Osteocyte (in vitro differentiated cells): ENCODE data around the gene CCR2. TPM values are rescaled to one million over a fixed set of nuclear protein-coding genes. Genes with fewer than 3 reads are reported as not detected.

Experiments
- DNase-seq: peaks from one replicate; pipeline ENCODE4 v3.0.0; 2021; ENCODE audit warnings: mixed read lengths; ENCODE audit not compliant: unreplicated experiment; ENCODE audit errors: extremely low spot score
- H3K27ac Mint-ChIP-seq: one replicate; pipeline ENCODE4 v1.8.0; 2021; ENCODE audit warnings: mild to moderate bottlenecking, mixed read lengths; ENCODE audit not compliant: unreplicated experiment
- H3K27me3 Mint-ChIP-seq: one replicate; pipeline ENCODE4 v1.8.0; 2021; ENCODE audit warnings: mixed read lengths; ENCODE audit not compliant: unreplicated experiment
- H3K36me3 Mint-ChIP-seq: one replicate; pipeline ENCODE4 v1.8.0; 2021; ENCODE audit warnings: mixed read lengths; ENCODE audit not compliant: unreplicated experiment
- H3K4me1 Mint-ChIP-seq: one replicate; pipeline ENCODE4 v1.8.0; 2021; ENCODE audit warnings: mixed read lengths; ENCODE audit not compliant: unreplicated experiment
- H3K4me3 Mint-ChIP-seq: one replicate; pipeline ENCODE4 v1.8.0; 2021; ENCODE audit warnings: mild to moderate bottlenecking, moderate library complexity, mixed read lengths; ENCODE audit not compliant: unreplicated experiment
- H3K9me3 Mint-ChIP-seq: one replicate; pipeline ENCODE4 v1.8.0; 2021; ENCODE audit warnings: mixed read lengths; ENCODE audit not compliant: unreplicated experiment
- total RNA-seq: library from RNA; stranded (reverse); gene quantifications from 2 replicates; pipeline ENCODE4 v1.2.1, GENCODE V29; 2021
- TF ChIP-seq, protein P1 (sequence below): fragments of 200-600 bp; sonication (generic); IDR thresholded peaks from 2 replicates; pipeline ENCODE4 v1.5.0; 2021; ENCODE audit warnings: antibody characterized with exemption, mild to moderate bottlenecking, moderate library complexity

The CCR2 gene
- total RNA-seq, 1 donor from 2014 or later, result not detected

DNA sequence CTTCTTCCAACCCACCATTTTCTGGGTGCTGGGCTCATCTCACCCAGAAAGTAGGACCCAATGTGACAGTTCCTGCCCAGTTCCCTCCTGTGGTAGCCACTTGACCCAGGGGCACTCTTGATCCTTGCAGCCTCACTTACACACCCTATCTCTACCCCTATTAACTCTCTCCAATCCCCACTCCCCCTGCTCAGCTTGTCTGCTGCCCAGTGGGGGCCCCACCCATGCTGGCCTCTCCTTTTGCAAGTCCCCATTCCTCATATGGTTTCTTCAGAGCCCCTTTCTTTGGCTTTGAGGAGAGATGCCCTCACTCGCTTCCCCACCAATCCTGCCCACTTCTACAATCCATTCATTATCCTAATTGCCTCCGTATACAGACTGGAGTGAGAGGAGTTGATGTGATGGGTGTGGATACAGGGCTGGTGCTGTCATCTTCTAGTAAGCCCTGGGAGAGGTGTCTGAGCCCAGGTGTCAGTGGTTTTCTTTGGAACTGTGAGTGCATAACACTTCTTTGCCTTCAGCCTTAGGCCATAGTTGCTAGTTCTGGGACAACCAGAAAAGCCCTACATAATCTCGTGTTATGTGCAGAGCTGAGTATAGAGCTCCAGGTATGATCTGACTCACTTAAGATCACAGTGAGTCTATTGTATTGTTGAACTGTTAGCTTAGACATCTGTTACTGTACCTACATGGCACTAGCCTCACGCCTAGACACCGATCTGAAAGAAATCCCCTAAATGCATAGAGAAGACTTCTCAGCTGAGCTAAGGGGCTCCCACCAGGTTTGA lies 12.0 kb downstream of the CCR2 start:
- Mint-ChIP-seq H3K27me3 (peaks cover 50% of the 10 kb centered on the region), H3K4me1 (no peaks in the 10 kb centered on the region), H3K36me3 (no peaks in the 10 kb centered on the region), H3K9me3 (no peaks in the 10 kb centered on the region), H3K4me3 (no peak overlapping the region), H3K27ac (no peak overlapping the region)
- TF ChIP-seq, protein P1, sequence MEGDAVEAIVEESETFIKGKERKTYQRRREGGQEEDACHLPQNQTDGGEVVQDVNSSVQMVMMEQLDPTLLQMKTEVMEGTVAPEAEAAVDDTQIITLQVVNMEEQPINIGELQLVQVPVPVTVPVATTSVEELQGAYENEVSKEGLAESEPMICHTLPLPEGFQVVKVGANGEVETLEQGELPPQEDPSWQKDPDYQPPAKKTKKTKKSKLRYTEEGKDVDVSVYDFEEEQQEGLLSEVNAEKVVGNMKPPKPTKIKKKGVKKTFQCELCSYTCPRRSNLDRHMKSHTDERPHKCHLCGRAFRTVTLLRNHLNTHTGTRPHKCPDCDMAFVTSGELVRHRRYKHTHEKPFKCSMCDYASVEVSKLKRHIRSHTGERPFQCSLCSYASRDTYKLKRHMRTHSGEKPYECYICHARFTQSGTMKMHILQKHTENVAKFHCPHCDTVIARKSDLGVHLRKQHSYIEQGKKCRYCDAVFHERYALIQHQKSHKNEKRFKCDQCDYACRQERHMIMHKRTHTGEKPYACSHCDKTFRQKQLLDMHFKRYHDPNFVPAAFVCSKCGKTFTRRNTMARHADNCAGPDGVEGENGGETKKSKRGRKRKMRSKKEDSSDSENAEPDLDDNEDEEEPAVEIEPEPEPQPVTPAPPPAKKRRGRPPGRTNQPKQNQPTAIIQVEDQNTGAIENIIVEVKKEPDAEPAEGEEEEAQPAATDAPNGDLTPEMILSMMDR, result no peak
- peak; percentile 56 for DNase-seq

- DNase-seq, result peak; percentile 30
- peaks cover 60% of the 10 kb centered on the region for H3K27me3 Mint-ChIP-seq
- no peaks in the 10 kb centered on the region for H3K4me1 Mint-ChIP-seq
- H3K9me3 Mint-ChIP-seq, result no peaks in the 10 kb centered on the region
- TF ChIP-seq, protein P1, result no peak
- H3K36me3 Mint-ChIP-seq, result no peaks in the 10 kb centered on the region
- no peak overlapping the region for H3K4me3 Mint-ChIP-seq
- H3K27ac Mint-ChIP-seq, result no peak overlapping the region
These were observed 13.9 kb downstream of the CCR2 start for GRCh38 chr3:46367811-46368210.

GRCh38 chr3:46368569-46368968 lies 14.7 kb downstream of the CCR2 start:
- Mint-ChIP-seq H3K4me1 (no peaks in the 10 kb centered on the region), H3K27ac (no peak overlapping the region), H3K27me3 (peaks cover 67% of the 10 kb centered on the region), H3K36me3 (no peaks in the 10 kb centered on the region), H3K4me3 (no peak overlapping the region), H3K9me3 (no peaks in the 10 kb centered on the region)
- TF ChIP-seq, protein P1, result peak; percentile 6
- peak; percentile 65 for DNase-seq

DNA sequence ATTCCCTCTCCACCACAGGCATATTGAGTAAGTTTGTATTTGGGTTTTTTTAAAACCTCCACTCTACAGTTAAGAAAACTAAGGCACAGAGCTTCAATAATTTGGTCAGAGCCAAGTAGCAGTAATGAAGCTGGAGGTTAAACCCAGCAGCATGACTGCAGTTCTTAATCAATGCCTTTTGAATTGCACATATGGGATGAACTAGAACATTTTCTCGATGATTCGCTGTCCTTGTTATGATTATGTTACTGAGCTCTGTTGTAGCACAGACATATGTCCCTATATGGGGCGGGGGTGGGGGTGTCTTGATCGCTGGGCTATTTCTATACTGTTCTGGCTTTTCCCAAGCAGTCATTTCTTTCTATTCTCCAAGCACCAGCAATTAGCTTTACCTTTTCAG lies 15.2 kb downstream of the CCR2 start:
- H3K4me3 Mint-ChIP-seq, result no peak overlapping the region
- H3K27me3 Mint-ChIP-seq, result peaks cover 67% of the 10 kb centered on the region
- TF ChIP-seq, protein P1, result no peak
- no peaks in the 10 kb centered on the region for H3K36me3 Mint-ChIP-seq
- H3K27ac Mint-ChIP-seq, result no peak overlapping the region
- H3K4me1 Mint-ChIP-seq, result no peaks in the 10 kb centered on the region
- DNase-seq, result peak; percentile 25
- no peaks in the 10 kb centered on the region for H3K9me3 Mint-ChIP-seq

GRCh38 chr3:46369675-46370132 lies 15.8 kb downstream of the CCR2 start:
- H3K36me3 Mint-ChIP-seq, result no peaks in the 10 kb centered on the region
- peaks cover 70% of the 10 kb centered on the region for H3K27me3 Mint-ChIP-seq
- H3K4me3 Mint-ChIP-seq, result no peak overlapping the region

More at GRCh38 chr3:46369675-46370132, 15.8 kb downstream of the CCR2 start:
- no peak overlapping the region for H3K27ac Mint-ChIP-seq
- no peaks in the 10 kb centered on the region for H3K4me1 Mint-ChIP-seq
- TF ChIP-seq, protein P1, result no peak
- no peaks in the 10 kb centered on the region for H3K9me3 Mint-ChIP-seq
- peak; percentile 13 for DNase-seq
